Medulla oblongata (tissue), 1 donor: ENCODE results near the gene CBR3.
"Not testable (repeated sequence)": the region's sequence is repeated elsewhere in the genome, so short reads cannot be mapped to it uniquely, and the experiment has no call there.

Source experiments
- DNase-seq: peaks from one replicate; pipeline ENCODE4 v3.0.0-alpha.2; 2015; ENCODE audit errors: extremely low spot score

Gene CBR3

DNA sequence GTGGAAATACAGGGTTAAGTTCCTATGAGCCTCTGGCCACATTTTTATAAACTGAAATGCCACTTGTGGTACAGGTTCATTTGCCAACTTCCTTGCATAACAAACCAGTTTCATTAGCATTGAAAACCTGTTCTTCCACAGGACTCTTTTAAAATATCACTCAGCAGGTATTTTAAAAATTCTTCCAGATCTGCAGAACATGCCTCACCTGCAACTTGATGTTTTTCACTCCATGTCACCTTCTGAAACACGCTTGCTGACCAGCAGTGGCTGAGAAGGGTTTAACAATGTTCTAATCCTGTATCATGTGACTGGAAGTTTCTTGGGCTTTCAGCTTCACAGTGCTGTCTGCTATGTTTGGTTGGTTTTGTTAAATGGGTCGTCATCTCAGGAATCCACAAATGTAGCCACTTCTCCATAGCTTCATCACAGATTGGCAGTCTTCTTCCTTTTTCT lies 17.6 kb upstream of the CBR3 start:
- DNase-seq = no peak

DNA sequence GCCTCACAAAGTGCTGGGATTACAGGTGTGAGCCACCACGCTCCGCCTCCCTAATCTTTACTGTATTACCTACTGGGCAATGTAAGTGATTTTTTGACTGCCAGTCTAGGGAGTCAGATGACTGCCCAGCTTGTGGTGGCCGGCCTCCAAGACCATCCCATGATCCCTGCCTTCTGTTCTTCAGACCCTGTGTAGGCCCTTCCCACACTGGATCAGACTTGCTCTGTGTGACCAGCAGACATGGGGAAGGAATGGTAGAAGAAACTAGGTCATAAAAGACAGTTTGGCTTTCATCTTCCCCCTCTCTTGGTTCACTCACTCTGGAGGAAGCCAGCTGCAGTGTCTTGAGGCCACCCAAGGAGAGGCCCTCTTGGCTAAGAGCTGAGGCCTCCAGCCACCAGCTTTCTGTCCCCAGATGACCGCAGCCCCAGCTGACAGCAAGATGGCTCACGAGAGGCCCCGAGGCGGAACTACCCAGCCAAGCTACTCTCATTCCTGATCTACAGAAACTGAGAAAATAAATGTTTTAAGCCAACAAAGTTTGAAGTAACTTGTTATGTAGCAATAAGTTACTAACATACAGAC lies 14.5 kb upstream of the CBR3 start:
- DNase-seq = peak; percentile 25

DNA sequence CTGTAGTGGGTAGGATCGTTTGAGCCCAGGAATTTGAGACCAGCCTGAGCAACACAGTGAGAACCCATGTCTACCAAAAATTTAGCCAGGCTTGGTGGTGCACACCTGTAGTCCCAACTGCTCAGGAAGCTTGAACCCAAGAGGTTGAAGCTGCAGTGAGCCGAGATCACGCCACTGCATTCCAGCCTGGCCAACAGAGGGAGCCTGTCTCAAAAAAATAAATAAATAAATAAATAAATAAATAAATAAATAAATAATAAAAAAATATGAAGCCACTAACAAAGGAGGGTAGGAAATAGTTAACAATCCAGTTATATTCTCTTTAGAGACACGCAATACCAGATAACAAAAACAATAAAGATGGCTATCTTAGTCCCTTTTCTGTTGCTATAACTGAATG lies 11.9 kb upstream of the CBR3 start:
- no peak for DNase-seq

DNA sequence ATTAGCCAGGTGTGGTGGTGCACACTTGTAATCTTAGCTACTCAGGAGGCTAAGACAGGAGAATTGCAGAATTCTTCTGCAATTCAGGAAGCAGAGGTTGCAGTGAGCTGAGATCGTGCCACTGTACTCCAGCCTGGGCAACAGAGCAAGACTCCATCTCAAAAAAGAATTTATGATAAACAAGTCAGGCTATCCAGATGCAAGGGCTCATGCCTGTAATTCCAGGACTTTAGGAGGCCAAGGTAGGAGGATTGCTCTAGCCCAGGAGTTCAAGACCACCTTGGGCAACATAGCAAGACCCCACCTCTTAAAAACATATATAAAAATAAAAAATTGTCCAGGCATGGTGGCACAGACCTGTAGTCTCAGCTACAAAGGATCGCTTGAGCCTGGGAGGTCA lies 10.5 kb upstream of the CBR3 start:
- no peak for DNase-seq

DNA sequence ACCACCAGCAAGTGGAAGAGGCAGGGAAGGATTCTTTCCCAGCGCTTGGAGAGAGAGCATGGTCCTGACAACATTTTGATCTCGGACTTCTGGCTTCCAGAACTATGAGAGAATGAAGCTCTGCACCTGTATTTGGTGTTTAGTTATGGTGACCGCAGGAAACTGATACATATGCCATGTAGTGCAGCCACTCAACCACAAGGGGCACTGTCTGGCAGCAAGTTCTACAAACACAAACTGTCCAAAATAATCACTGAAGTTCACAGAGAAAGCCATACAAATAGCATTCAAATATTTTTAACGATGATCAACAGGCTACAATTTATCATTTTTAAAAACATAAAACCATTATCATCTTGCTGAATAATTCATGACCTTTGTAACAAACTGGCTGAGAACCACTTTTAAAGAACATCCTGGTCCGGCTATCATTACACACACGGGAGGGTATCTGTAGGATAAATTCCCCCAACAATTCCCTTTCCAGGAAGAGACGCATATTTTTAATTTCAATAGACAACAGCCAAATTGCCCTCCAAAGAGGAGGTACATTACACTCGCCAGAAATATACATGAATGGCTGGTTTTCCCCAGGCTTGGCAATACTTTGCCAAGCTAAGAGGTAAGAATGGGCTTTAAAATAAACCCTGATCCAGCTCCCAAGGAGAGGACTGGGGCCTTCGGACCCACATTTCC lies 9.2 kb upstream of the CBR3 start:
- peak; percentile 65 for DNase-seq

DNA sequence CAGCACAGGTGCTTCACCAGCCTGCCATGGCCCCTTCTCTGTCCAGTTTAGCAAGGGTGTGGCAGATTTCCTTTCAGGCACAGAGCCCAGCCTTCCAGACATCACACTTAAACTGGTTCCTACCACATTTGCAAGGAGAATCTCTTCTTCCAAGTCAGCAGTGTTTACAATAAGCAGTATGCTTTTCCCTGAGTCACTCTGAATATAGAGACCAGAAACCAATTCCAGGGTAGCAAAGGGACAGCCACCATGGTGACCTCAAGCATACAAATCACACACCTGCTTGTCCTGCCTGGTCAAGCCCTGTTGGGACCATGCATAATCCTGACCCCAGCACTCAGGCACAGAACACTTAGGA lies 8.7 kb upstream of the CBR3 start:
- DNase-seq = no peak

DNA sequence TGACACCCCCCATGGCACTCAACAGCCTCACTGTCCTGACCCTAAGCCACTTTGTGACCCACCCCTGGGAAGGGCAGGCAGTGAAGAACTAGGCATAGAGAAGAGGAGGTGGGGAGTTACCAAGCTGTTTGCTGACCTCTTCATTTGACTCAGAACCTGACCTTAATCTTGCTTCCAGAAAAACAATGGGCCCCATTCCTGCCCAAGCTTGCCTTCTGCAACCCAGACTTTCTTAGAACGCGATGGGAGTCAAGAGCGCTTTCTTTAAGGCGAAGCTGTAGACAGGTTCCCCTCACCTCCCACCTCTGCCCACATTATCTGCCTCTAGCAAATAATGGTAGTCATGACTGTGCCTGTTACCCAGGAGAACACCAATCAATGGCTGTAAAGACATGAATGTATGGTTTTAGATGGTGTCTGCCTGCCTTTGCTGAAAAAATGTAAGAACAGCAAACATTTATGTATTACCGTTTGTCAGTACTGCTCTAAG lies 8.2 kb upstream of the CBR3 start:
- DNase-seq = no peak

DNA sequence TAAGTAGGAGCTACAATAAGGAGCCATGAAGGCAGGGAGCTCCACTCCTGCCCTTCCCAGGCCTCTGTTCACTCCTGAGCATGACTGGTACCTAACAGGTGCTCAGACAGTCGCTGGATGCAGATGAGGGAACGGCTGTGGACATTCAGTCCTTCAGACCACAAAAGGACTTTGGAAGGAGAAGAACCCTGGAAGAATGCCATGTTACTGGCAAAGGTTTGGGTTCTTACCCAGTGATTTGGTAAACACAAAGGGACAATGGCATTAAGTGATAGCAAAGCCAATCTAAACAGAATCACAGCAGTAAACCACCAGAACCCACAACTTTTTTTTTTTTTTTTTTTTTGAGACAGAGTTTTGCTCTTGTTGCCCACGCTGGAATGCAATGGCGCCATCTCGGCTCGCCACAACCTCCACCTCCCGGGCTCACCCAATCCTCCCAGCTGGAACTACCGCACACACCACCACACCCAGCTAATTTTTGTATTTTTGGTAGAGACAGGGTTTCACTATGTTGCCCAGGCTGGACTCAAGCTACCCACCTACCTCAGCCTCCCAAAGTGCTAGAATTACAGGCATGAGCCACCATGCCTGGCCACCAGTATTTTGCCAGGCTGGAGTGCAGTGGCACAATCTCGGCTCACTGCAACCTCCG lies 7.5 kb upstream of the CBR3 start:
- no peak for DNase-seq

DNA sequence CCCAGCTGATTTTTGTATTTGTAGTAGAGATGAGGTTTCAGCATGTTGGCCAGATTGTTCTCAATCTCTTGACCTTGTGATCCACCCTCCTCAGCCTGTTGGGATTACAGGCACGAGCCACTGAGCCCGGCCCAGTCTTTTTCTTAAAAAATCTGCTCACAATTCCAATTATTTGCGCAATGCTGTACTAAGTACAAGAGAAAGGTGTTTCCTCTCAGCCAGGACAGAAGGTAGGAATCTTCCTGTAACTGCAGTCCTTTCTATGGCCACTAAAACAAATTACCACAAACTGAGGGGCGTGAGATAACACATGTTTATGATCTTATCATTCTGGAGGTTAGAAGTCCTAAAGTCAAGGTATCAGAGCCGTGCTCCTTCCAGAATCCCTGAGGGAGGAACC lies 6.9 kb upstream of the CBR3 start:
- no peak for DNase-seq

DNA sequence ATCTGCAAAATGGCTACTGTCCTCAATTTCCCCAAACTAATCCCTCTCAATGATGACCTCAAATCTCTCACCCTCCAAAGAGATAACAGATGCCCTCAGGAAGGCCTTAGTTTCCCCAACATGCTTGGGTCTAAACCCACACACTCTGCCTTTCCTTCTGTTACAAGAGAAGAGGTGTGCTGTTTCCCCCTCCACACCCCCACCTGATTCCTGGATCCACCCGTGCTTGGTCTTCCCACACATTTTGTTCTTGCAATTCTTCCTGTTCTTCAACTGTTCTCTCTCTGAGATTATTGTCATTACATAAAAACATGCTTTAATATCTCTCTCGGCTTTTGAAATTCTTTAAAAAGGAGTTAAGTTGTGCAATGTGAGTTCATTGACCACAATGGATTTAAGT lies 5.7 kb upstream of the CBR3 start:
- no peak for DNase-seq

DNA sequence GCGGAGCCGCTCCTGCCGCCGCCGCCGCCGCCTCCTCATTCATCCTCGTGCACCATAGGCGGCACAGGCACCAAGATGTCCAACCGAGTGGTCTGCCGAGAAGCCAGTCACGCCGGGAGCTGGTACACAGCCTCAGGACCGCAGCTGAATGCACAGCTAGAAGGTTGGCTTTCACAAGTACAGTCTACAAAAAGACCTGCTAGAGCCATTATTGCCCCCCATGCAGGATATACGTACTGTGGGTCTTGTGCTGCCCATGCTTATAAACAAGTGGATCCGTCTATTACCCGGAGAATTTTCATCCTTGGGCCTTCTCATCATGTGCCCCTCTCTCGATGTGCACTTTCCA lies 4.5 kb upstream of the CBR3 start:
- DNase-seq = not testable (repeated sequence)

DNA sequence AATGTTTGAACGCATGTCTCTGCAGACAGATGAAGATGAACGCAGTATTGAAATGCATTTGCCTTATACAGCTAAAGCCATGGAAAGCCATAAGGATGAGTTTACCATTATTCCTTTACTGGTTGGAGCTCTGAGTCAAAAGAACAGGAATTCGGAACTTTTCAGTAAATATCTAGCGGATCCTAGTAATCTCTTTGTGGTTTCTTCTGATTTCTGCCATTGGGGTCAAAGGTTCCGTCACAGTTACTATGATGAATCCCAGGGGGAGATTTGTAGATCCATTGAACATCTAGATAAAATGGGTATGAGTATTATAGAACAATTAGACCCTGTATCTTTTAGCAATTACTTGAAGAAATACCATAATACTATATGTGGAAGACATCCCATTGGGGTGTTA lies 4.0 kb upstream of the CBR3 start:
- DNase-seq = not testable (repeated sequence)

DNA sequence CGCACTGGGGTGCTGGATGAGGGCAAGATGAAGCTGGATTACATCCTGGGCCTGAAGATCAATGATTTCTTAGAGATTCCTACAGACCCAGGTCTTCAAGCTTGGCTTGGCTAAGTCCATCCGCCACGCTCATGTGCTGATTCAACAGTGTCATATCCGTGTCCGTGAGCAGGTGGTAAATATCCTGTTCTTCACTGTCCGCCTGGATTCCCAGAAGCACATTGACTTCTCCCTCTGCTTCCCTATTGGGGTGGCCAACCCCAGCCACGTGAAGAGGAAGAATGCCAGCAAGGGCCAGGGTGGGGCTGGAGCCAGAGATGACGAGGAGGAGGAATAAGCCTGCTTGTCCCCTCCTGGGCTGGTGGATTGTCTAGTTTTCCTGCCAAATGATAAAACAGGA lies 2.2 kb upstream of the CBR3 start:
- DNase-seq = no peak

DNA sequence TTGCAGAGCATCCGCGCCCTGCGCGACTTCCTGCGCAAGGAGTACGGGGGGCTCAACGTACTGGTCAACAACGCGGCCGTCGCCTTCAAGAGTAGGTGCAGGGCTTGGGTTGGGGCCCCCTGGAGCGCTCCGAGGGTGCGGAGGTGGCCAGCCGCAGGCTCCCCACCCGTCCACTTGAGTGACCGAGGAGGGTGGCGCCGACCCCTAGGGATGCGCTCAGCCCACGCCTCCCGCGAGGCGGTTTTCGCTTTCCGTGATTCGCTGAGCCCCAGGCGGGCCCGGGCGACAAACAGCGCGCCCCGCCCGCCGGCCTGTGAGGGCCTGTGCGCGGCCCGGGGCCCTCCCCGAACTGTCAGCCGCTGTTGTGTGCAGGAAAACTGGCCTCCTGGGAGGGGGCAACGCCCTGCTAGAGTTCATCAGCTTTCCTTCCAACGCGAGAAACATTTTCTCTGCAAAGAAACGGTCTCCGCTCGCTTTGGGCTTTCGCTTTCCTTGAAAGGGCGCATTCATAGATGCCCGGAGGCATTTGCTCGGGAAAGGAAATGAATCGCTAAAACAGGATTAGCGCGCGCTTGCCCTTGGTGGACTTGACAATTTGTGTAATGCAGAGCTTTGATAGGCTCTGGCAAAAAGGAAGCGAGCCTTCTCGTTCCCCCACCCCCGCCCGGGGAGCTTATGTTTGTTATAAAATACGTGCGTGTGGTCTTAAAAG lies 668 bp downstream of the CBR3 start:
- peak; percentile 68 for DNase-seq

DNA sequence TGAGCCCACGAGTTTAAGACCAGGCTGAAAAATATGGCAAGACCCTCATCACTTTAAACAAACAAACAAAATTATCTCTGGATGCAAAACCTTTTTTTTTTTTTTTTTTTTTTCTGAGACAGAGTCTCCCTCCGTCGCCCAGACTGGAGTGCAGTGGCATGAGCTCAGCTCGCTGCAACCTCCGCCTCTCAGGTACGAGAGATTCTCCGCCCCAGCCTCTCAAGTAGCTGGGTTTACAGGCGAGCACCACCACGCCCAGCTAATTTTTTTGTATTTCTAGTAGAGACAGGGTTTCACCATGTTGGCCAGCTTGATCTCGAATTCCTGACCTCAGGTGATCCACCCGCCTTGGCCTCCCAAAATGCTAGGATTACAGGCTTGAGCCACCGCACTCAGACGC lies 4.9 kb downstream of the CBR3 start:
- not testable (repeated sequence) for DNase-seq

DNA sequence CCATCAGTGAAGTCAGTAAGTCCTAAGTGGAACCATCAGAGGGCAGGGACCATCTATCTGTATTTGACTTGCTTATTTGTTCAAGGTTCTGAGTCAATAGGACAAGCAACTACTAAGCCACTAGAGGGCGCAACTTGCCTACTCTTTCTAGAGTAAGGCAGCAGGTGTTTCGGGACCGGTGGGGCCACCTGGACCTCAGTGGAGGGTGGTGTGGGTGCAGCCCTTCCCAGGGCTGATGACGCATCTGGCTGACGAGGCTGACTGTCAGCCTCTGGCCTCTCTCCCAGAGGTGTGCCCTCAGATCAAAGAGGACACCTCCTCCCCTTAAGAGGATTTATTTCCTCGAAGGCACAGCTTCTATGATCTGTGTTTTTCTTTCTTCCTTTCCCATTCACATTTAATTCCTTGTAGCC lies 6.6 kb downstream of the CBR3 start:
- peak; percentile 95 for DNase-seq

DNA sequence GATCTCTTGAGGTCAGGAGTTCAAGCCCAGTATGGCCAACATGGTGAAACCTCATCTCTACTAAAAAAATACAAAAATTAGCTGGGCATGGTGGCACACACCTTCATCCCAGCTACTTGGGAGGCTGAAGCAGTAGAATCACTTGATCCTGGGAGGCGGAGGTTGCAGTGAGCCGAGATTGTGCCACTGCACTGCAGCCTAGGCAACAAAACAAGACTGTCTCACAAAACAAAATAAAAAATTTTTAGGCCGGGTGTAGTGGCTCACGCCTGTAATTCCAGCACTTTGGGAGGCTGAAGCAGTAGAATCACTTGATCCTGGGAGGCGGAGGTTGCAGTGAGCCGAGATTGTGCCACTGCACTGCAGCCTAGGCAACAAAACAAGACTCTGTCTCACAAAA lies 9.4 kb downstream of the CBR3 start:
- DNase-seq = not testable (repeated sequence)

DNA sequence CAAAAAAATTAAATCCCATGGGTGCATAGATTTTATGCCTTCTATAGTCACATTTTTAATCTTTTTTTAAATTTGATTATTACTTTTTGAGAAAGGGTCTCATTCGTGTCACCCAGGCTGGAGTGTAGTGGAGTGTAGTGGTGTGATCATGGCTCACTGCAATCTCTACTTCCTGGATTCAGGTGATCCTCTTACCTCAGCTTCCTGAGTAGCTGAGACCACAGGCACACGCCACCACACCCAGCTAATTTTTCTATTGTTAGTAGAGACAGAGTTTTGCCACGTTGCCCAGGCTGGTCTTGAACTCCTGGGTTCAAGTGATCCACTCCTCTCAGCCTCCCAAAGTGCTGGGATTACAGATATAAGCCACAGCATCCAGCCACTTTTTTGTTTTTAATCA lies 10.4 kb downstream of the CBR3 start:
- DNase-seq = no peak

DNA sequence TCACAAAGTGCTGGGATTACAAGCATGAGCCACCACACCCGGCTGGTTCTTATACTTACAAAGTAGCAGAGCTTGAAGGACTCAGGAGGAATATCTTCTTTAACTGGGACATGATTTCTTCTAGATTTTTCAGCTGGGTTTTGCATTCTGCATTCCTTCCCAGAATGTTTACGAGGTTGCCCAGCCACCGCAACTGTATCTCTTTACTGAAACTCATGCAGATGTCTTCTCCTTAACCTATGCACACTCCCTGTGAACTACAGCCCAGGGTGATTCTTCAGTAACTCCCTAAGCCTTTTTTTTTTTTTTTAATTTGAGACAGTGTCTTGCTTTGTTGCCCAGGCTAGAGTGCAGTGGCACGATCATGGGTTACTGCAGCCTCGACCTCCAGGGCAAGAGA lies 13.0 kb downstream of the CBR3 start:
- no peak for DNase-seq

DNA sequence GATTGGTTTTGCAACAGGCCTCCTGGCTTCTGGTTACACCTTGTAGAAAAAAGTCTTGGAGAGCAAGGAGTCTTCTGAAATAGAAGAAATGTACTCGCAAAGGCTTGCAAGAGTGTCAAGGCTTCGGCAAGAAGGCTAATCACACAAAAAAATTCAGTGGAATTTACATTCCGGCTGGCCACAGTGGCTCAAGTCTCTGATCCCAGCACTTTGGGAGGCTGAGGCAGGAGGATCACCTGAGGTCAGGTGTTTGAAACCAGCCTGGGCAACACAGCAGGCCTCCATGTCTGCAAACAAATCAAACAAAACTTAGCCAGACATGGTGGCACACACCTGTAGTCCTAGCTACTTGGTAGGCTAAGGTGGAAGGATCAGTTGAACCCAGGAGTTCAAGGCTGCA lies 14.0 kb downstream of the CBR3 start:
- DNase-seq = no peak

DNA sequence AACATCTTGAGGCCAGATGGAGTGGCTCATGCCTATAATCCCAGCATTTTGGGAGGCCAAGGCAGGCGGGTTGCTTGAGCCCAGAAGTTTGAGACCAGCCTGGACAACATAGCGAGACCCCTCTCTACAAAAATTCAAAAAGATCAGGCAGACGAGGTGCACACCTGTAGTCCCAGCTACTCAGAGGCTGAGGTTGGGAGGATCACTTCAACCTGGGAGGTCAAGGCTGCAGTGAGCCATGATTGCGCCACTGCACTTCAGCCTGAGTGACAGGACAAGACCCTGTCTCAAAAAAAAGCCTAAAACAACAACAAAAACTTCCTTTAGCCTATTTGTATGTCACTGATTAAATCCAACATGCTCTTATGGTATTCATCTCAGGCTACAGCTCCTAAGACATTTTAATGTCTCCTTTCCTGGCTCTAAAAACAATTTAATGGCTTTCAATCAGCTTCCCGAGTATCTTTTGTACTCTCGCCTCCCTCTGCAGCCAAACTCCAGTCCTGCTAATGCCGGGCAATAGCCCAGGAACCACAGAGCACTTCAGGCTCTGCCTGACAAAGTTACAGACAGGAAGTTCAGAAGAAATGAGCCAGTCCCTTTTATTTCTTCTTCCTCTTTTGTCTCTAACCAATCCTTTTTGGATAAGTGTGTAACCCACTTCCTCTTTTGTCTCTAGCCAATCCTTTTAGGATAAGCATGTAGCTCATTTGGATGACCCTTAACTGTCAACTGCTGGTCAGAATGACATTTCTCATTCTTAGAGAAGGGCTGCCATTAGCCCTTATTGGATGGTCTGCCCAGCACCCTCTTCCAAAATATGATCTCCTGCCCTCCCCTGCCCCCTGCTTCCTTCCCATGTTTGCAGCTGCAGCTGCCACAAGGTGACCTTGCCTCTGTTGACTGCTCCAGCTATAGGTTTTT lies 15.2 kb downstream of the CBR3 start:
- peak; percentile 88 for DNase-seq
